Stimulated activated CD4-positive, alpha-beta T cell treated with anti-CD3 and anti-CD28 coated beads, Interleukin-15, amount 100 ng/mL, for 1 hour (primary cell): Measurements from ENCODE around the gene CCL25.
A peak's percentile ranks its signal among the peaks of the same experiment; 100 is the strongest.

ENCODE experiments used
- DNase-seq, 2 donors: peaks; one replicate each; pipeline ENCODE4 v3.0.0-alpha.2; 2020; ENCODE audit warnings: low read depth in 1 of 2, low spot score in 1 of 2

The CCL25 gene

GRCh38 chr19:8045872-8046568 lies 6.5 kb upstream of the CCL25 start:
- DNase-seq = no peak

- DNase-seq = no peak
These were observed 5.9 kb upstream of the CCL25 start for GRCh38 chr19:8046569-8047165.

DNA sequence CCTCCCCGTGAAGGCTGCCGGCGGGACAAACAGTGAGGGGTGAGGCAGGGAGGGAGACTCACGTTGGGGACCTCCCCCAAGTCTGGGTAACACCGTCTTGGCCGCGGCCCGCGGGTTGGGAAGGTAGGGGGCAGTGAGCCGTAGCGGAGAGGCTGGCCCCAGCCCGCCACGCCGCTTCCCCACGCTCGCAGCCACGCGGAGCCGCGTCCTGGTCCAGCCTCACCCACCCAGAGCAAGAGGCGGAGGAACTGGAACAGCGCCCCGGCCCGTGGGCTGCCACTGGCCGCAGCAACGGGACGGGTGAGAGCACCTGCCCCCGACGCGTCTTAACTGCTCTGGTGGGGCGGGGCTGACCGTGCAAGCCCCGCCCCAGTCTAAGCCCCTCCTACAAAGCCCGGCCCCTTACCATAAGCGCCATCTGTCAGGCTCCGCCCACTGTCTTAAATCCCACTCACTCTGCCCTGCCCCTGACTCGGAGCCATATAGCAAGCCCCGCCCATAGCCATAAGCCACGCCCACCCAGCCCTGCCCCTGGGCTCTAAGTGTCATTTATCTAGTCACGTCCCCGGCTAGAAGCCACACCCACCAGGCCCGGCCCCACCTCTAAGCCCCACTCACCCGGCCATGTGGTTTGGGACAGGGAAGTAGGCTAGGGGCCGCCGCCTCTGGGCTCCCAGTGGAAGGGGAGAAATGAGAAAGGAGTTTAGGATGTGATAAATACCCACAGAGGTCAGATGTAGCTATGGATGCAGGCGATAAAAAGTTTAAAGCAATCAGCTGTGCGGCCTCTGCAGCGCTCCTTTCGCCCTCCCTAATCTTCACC lies 2.1 kb upstream of the CCL25 start:
- DNase-seq = peak; percentile 60 to 88

- DNase-seq = no peak
These were observed 1.6 kb downstream of the CCL25 start for GRCh38 chr19:8054169-8054568.

GRCh38 chr19:8056533-8056932 lies 4.0 kb downstream of the CCL25 start:
- DNase-seq = no peak

- no peak for DNase-seq
These were observed 5.1 kb downstream of the CCL25 start for GRCh38 chr19:8057545-8058270.

DNA sequence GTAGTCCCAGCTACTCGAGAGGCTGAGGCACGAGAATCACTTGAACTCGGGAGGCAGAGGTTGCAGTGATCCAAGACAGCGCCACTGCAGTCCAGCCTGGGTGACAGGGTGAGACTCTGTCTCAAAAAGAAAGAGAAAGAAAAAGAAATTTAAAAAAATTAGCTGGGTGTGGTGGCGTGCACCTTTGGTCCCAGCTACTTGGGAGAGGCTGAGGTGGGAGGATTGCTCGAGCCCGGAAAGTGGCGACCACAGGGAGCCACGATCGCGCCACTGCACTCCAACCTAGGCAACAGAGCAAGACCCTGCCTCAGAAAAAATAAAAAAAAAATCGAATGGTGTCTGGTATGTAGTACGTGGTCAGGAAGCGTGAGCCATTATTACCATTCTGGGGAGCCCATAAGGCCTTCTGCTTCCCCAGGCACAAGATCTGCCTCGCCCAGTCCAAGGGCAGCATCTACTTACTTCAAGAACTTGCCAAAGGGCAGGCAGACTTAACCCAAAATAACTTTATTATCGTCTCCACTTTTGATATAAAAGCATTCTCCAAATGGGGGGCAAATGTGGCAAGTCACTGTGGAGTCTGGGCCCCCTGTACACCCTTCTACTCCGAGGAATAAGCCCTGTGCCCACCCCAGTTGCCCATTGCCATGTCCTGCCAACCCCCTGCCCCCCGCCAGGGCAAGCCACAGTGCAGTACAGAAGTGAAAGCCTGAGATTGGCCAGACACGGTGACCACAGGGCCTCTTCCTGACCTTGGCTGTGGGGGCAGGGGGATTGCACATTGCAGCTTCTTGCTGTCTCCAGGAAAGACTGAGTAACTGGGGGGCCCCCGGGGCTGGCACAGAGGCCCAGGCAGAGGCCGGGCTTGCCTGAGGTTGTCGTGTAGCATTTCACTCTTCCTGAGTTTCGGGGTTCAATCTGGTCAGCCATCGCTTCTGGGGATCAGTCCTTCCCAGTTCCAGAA lies 12.6 kb downstream of the CCL25 start:
- DNase-seq = no peak

DNA sequence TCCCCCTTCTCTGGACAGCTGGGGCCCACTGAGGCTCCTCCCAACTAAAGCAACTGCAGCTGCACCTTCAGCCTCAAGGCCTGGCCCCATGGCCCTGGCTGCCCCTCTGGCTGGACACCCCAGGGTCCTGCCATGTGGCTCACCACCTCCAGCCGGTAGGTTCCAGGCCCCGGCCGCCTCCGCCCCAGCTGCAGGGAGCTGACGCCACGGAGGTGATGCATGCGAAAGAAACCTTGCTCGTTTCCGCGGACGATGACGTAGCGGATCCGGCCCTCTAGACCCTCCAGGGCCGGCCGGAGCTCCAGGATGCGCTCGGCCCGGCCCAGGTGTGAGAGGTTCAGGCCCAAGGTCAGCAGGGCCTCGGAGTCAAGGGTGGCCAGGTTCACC lies 13.3 kb downstream of the CCL25 start:
- DNase-seq = no peak

GRCh38 chr19:8069096-8069973 lies 16.8 kb downstream of the CCL25 start:
- DNase-seq = no peak

DNA sequence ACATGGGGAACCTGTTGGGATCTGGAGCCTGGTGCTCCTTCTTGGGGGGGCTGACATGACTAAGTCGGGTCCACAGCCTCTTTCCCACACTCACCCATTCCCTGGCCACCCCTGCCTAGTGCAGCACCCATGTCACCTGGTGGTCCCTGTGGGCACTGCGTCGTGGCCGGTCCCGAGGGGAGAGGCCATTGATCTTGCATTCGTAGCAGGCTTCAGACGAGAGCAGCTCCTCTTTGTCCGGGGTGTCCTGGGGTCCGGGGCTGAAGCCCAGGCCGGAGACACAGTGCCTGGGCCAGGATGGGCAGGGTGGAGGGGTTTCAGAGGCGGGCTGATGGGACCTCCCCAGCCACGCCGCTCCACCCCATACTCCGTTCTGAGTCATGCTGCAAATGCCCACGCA lies 19.4 kb downstream of the CCL25 start:
- no peak for DNase-seq

DNA sequence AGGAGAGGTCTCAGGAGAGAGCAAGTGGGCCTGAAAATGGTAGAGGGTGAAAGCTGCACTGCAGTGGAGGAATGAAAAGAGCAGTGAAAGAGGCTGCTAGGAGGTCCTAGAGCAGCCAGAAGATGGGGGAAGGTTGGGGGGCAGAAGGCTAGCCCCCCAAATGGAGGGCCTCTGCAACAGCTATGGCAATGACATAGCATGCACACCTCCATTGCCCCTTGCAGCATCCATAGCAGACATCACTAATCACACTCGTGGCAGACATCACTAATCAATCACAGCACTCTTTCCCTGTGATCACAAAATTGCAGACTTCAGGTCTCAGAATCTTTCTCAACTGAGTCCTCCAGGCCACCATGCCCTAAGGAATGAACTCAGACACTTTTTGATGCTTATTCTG lies 21.9 kb downstream of the CCL25 start:
- DNase-seq = no peak

- DNase-seq = no peak
These were observed 22.9 kb downstream of the CCL25 start for GRCh38 chr19:8075158-8076074.

GRCh38 chr19:8079988-8080387 lies 27.4 kb downstream of the CCL25 start:
- no peak for DNase-seq

GRCh38 chr19:8080832-8081231 lies 28.3 kb downstream of the CCL25 start:
- no peak for DNase-seq

GRCh38 chr19:8081569-8082550 lies 29.3 kb downstream of the CCL25 start:
- no peak for DNase-seq

GRCh38 chr19:8083141-8083540 lies 30.6 kb downstream of the CCL25 start:
- no peak for DNase-seq

GRCh38 chr19:8084152-8084551 lies 31.6 kb downstream of the CCL25 start:
- no peak for DNase-seq
